GM19328 (cell line): ENCODE data around the gene NRARP.
A peak's percentile ranks its signal among the peaks of the same experiment; 100 is the strongest.
"Not testable (repeated sequence)": the region's sequence is repeated elsewhere in the genome, so short reads cannot be mapped to it uniquely, and the experiment has no call there.

Experiments
- ATAC-seq: cut with Tn5 transposase; IDR thresholded peaks from one replicate; pipeline ENCODE4 v1.9.1; 2021; ENCODE audit warnings: mild to moderate bottlenecking, moderate library complexity; ENCODE audit not compliant: unreplicated experiment

NRARP gene

DNA sequence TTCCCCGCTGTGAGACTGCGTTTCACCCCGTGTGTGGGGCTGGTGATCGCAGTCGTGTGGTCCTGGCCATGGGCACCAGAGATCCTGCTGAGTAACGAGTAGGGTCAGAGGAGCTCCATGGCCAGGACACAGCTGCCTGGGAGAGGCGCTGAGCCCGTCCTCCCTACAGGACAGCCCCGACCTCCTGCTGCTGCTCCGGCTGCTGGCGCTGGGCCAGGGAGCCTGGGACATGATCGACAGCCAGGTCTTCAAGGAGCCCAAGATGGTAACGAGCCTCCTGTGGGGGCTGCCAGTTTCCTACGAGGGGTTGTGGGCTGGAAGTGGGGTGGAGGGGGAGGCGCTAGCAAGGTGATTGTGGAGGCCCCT, 35.9 kb downstream of the NRARP start:
- ATAC-seq = no peak

DNA sequence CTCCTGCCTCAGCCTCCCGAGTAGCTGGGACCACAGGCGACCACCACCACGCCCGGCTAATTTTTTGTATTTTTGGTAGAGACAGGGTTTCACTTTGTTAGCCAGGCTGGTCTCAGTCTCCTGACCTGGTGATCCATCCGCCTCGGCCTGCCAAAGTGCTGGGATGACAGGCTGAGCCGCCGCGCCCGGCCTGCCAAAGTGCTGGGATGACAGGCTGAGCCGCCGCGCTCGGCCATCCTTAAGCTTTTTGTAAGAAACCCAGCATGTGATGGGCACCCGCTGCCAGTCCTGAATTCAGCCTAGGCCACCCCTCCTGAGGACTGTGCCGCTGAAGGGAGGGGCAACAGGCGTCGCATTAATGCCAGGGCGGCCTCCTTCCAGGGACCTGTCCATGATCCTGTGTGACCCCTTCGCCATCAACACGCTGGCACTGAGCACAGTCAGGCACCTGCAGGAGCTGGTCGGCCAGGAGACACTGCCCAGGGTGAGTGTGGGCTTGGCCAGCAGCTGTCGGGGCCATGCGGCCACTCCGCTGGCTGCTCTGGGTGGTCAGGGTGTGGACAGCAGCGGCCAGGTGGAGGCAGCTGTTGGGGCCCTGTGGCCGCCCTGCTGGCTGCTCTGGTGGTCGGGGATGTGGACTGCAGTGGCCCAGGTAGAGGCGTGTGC, 36.4 kb downstream of the NRARP start:
- ATAC-seq = no peak

DNA sequence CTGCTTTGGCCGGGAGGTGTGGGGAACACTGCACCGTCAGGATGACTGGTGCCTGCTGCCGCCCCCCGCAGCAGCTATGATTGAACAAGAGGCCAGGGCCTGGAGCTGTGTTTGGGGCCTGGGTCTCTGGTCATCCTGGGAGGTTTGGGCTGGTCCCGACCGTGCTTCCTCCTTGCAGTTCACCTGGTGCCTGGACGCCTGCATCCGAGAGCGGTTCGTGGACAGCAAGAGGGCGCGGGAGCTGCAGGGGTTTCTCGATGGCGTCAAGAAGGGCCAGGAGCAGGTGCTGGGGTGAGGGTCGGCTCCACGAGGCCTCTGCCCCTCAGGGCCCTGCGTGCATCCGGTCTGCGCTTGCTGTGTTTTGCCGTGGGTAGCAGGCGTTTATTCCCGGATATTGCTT, 38.0 kb downstream of the NRARP start:
- ATAC-seq = no peak

DNA sequence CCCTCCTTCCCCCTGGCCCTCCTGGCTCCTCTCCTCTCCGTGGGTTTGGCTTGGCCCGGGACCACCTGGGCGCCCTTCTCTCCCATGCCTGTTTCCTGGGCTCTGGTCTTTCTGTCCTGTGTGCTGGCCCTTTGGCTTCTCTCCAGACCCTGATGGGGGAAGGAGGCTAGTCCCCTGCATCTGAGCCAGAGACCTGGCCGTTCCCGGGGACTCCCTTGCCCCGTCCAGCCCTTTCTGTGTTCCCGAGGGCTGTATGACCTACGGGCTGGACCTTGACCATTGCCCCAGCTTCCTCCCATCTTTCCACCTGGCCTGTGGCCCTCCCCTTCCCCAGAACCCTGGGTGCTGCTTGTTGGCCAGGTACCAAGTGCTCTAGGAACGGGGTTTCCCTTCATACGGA, 38.6 kb downstream of the NRARP start:
- ATAC-seq = no peak

DNA sequence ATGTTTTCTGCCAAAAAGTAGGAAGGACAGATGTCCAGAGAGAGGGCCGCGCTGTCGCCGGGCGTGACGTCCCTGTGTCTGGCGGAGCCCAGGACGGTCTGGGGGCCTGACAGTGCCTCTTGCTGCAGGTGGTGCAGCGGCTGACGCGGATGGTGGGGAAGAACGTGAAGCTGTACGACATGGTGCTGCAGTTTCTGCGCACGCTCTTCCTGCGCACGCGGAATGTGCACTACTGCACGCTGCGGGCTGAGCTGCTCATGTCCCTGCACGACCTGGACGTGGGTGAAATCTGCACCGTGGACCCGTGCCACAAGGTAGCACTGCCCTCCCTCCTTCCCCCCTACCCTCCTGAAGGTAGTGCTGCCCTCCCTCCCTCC, 39.2 kb downstream of the NRARP start:
- ATAC-seq = no peak

DNA sequence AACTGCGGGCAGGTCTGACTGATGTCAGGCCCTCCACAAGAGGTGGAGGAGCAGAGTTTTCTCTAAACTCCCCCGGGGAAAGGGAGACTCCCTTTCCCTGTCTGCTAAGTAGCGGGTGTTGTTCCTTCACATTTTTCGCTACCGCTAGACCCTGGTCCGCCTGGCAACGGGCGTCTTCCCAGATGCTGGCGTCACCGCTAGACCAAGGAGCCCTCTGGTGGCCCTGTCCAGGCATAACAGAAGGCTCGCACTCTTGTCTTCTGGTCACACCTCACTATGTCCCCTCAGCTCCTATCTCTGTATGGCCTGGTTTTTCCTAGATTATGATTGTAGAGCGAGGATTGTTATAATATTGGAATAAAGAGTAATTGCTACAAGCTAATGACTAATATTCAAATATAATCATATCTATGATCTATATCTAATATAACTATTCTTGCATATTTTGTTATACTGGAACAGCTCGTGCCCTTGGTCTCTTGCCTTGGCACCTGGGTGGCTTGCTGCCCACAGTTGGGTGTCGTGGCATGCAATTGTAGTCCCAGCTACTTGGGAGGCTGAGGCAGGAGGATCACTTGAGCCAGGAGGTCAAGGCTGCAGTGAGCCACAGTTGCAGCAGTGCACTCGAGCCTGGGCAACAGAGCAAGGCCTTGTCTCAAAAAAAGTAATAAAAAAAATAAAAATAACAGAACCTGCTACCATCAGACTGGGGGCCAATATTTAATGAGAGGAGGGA, 39.7 kb downstream of the NRARP start:
- not testable (repeated sequence) for ATAC-seq

DNA sequence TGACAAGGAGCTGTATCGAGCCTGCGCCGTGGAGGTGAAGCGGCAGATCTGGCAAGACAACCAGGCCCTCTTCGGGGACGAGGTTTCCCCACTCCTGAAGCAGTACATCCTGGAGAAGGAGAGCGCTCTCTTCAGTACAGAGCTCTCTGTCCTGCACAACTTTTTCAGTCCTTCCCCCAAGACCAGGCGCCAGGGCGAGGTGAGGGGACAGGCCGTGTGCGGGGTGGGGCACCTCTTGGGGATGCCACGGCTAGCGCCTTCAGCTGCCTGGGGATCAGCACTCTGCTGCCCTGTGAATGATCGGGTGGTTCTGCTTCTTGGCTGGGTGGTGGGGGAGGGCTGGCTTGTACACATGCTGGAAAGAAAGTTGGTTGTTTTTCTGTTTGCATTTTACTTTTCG, 45.2 kb downstream of the NRARP start:
- ATAC-seq = no peak

DNA sequence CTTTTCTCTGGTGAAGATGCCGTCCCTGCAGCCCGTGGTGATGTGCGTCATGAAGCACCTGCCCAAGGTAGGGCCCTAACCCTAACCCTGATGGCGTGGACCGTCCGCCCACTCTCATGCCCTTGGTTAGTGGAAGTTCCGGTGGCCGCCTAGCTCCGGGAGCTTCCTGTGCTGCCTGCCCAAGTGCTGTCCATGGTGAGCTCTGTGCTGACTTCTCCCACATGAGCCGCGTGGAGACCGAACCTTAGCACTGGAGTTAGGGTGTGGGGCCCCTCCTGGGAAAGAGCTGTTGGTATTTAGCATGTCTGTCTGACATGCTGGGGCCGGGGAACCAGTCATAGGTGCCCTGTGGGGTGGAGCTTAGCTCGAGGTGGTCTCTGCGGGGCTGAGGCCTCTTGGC, 45.7 kb downstream of the NRARP start:
- ATAC-seq = no peak

DNA sequence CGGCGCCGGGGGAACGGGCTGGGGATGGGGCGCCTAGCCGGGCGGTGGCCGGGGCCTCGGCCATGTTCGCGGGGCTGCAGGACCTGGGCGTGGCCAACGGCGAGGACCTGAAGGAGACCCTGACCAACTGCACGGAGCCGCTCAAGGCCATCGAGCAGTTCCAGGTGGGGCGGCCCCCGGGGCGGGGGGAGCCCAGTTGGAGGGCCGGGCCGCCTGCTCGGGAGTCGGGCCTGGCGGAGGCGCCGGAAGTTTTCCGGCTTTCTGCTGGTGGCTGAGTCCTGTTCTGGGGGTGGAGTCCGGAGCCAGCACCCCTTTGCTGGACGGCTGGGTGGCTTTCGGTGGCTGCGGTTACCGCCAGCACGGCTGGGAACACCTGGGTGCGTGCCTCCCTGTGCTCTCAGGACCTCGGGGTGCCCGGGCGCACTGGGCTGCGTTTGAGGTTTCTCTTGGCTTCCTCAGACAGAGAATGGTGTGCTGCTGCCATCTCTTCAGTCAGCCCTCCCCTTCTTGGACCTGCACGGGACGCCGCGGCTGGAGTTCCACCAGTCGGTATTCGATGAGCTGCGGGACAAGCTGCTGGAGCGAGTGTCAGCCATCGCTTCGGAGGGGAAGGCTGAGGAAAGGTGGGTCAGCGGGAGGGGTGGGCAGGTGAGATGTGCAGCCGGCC, 46.5 kb downstream of the NRARP start:
- ATAC-seq = no peak

DNA sequence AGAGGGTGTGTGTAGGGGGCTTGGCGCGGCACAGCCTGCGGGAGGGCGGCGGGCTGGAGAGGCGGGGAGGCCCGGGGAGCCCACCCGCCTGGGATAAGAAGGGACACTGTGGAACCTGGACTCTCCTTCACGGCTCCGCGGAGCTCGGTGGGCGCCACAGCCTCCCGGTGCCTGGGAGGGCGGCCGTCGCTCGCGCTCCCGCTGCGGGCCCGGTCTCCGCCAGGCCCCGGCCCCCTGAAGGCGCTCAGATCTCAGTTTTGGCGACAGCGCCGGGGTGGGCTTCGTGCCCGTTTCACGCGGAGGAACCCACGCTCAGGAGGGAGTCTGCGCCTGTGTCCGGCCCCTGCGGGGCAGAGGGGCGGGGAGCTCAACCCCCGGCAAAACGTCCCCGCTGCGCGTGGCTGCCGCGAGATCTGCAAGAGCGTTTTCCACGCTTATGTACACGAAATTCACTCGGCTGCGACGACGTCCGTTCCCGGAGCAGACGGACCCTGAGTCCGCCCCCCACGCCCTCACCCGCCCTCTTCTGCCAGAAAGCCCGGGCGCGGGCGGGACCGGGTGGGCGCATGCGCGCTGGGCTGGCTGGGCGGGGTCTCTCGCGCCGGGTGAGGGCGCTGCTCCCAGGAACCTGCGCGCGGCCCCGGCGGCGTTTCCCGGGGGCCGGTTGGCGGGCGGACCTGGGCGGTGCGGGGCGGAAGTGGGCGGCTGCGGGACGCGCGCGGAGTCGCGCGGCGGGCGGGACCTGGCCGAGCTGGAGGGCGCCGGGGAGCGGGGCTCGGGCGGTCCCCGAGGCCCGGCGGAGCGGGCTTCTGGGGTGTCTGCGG, 47.2 kb downstream of the NRARP start, which contains the start of gene NELFB:
NELFB (plus strand) TSS at position 704 of the 824 bp plus-strand sequence.
- peak; percentile 79 for ATAC-seq

DNA sequence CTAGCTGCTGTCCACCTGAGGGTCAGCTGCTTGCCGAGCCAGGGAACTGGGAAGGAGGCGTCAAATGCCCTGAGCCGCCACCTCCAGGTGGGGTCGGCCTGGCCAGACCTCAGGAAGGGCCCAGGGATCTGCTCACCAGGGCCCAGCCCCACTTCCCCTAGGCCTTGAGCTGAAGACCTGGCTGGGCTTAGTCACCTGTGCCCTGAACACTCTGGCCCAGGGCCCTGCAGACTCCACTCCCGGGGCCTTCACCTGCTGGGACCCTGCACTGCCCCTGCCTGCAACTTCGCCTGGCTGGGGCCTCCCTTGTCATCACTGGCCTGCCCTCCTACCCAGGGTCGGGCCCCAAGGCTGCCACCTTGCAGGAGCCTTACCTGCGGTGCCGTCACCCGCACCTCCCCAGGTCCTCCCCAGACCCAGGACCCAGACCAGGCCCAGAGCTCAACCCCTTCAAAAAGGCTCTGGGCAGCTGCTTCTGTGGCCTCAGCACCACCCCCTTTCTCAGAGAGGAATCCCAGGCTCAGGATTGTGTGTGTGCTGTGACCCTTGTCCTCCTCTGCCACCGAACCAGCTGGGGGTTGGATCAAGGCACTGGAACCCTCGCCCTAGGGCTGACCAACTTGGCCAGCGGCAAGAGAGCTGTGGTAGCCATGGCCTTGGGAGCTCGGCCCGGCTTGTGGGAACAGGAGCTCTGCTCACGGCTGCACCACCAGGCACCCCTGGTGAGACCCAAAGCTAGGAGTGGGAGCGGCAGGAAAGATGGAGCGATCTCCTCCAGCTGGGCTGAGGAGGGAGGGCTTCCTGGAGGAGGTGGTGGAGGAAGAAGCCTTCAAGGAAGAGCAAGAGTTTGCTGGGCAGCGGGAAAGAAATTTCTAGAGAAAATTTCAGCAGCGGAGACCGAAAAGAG, 48.1 kb downstream of the NRARP start:
- ATAC-seq = no peak

DNA sequence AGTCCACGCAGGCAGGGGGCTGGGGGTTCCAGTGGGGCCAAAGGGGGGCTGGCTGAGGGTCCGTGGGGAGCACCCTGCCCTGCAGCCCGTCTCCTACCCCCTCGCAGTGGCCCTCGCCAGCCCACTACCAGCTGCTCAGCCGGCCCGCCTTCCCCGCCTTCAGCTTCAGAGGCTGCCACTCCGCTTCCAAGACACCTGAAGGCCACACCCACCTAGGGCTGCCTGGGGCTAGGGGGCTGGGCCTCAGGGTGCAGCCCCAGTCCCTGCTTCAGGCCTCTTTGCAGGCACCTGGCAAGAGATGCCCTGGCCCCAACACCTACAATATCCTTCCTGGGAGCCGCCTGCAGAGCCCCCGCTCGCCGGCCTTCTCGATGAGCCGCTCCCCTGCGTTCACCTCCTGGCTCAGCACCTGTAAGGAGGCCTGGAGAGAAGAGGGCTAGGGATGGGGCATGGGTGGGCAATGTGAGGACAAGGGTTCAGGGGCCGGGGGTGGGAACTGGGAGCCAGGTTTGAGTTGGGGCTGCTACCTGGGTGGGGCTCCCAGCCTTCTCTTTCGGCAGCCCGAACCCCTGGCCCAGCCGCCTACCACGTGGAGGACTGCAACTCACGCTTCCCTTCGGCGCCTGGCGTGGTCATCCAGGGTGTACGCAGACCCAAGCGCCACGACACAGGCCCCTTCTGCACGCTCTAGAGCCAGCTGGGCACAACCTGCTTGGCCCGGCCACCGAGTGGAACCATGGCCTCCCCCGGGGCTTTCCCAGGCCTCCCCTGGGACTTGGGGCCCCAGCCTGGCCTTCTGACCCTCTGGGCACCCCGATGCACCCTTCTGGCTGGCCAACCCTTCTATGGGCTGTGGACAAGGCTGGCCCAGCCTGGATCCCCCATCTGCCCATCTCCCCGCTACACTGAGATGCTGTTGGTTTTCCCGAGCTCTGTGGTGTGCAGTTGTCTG, 49.2 kb downstream of the NRARP start:
- ATAC-seq = no peak

DNA sequence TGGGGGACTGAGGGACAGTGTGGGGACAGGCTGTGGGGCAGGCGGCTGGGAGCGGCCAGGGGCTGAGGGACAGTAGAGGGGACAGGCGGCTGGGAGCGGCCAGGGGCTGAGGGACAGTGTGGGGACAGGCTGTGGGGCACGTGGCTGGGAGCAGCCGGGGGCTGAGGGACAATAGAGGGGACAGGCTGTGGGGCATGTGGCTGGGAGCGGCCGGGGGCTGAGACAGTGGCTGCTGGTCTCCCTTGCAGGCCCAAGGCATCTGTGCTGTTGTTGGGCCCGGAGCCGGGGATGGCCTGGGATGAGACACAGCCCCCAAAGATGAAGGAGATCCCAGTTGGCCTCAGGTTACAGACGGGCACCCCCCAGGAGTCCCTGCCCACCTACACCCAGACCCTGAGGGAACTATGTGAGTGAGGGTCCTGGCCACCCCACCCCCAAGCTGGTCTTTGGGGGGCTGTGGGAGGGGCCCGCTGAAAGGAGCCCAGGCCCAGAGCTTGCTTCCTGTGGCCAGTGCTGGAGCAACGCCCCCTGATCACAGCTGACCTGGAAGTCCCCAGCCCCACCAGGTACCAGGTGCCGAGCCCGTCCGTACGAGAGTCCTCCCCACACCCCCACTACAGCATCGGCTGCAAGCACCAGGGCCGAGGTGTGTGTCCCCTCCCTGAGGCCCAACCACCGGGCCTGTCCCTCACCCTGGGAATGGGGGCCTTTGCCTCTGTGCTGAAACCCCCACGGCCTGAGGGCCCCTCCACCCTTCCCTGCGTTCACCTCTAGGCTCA, 50.4 kb downstream of the NRARP start:
- ATAC-seq = no peak

DNA sequence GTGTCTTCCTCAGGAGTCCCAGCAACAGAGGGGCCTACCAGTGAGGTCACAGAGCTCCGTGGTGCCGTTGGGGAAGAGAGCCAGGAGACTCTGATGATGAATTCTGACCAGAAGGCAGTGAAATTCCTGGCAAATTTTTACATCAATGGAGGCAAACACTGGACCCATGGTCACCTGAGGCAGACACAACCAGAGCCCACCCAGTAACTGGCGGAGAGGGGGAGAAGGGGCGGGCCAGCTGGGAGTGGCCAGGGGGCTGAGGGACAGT, 50.9 kb downstream of the NRARP start, which contains the start of gene STPG3:
STPG3 (plus strand) TSS at position 93 of the 268 bp plus-strand sequence; CDS start at position 94, 1 bp downstream.
- no peak for ATAC-seq

DNA sequence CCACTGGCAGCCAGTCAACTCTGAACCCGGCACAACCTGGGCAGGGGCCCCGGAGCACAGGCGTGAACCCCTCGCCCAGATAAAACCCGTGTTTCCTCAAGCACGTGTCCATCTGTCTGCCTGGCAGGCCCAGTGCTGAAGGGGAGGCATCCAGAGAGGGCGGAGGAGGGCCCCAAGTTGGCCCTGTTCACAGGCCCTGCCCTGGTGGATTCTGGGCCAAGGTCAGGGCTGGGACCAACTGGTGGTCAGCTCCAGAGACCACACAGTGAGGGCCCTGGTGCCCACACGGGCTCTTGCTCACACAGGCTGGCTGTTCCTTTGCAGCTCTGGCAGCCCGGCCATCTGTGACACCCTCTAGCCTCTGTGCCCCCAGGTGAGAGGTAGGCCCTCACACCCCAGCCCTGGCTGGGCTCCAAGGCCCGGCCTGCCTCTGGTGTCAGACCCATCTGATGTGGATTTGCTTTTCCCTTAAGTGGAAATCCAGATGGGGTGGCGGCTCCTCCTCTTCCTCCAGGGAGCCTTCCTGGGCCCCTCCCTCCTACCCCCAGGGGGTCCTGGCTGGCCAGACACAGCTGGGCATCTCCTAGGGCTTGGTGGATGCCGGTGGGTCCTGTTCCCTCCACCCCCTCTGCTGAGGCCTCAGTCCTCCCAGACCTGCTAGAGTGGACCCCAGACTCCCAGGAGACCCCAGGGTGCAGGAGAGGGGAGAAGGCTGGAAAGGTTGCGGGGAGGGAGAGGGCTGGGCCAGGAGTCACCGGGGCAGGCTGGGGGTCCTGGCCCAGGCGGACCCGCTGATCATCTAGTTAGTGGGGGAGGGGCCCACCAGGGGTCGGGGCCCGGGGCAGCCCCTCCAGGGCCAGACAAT, 51.5 kb downstream of the NRARP start:
- ATAC-seq = no peak
